ENCODE measurements around the gene RASL11B. TPM values are rescaled to one million over a fixed set of nuclear protein-coding genes. Genes with fewer than 3 reads are reported as not detected.
A peak's percentile ranks its signal among the peaks of the same experiment; 100 is the strongest.

Gene RASL11B
- total and polyA plus RNA-seq, 2 experiments from 2014 or later: 7.6 to 8.9 TPM

GRCh38 chr4:52840531-52841370 lies 21.4 kb upstream of the RASL11B start:
- no peaks in the 10 kb centered on the region for H4K20me1 ChIP-seq (ENCODE audit: insufficient read depth, poor library complexity, severe bottlenecking)
- no peaks in the 10 kb centered on the region for H3K27me3 ChIP-seq
- 60% methylated on average over 9 of the region's 9 CpGs for WGBS (ENCODE audit: low lambda C conversion rate, missing lambda C conversion rate)
- H3K4me3 ChIP-seq: no peak overlapping the region
- H2AFZ ChIP-seq: no peak overlapping the region
- H3K4me1 ChIP-seq (ENCODE audit: insufficient read depth): peaks cover 18% of the 10 kb centered on the region
- H3K9me3 ChIP-seq (ENCODE audit: low read depth): no peaks in the 10 kb centered on the region
- no peaks in the 10 kb centered on the region for H3K79me2 ChIP-seq
- no peak overlapping the region for H3K4me2 ChIP-seq
- H3K36me3 ChIP-seq (replicated peaks; ENCODE audit: insufficient read depth, low read depth): no peaks in the 10 kb centered on the region
- TF ChIP-seq EZH2 (IDR thresholded peaks at IDR 0.05; ENCODE audit: borderline replicate concordance): no peak
- TF ChIP-seq EZH2phosphoT487 (IDR thresholded peaks at IDR 0.05; ENCODE audit: low read depth, severe bottlenecking, unreplicated experiment): no peak
- TF ChIP-seq CTCF (IDR thresholded peaks at IDR 0.05; ENCODE audit: poor library complexity): no peak
- H3K27ac ChIP-seq: no peak overlapping the region
- no peak for DNase-seq (ENCODE audit: low spot score)
- H3K9me2 ChIP-seq (replicated peaks; ENCODE audit: insufficient read depth): no peaks in the 10 kb centered on the region

DNA sequence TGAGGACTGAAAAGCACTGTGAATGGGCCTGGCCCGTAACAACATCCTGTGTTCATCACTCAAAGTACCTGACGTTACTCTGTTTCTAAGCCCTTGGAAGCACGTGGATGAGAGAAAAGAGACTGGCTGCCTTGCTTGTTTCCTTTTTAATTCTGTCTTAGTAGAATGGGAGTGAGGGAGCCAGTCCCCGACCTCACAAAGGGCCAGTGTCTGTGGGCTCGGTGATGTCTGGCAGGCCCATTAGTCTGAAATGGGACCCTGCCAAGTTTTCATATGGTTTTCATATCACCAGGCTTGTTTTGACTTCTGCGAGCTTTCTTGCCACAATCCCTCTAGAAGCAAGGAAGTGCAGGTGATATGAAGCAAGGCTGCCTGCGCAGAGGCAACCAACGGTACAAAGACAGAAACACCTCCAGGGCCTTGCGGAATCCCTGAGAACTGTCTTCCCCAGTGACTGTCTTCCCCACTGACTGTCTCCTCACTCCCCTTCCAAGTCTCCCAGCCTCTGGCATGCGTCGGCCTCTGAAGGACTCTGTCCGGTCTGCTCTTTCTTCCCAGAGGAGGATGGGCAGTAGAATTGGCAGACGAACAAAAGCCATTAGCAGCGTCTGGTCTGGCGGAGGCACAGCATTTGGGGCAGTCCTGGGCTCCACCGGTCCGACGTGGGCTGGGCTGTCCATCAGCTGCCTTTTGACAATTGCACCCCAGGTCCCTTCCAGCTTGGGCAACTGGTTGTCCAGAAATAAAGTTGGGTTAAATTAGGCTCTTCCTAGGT lies 20.2 kb upstream of the RASL11B start:
- H3K27ac ChIP-seq: no peak overlapping the region
- peak overlapping the region; percentile 28 for H3K4me2 ChIP-seq
- no peak overlapping the region for H2AFZ ChIP-seq
- H3K9me3 ChIP-seq (ENCODE audit: low read depth): no peaks in the 10 kb centered on the region
- H4K20me1 ChIP-seq (ENCODE audit: insufficient read depth, poor library complexity, severe bottlenecking): no peaks in the 10 kb centered on the region
- no peak for DNase-seq (ENCODE audit: low spot score)
- H3K4me1 ChIP-seq (ENCODE audit: insufficient read depth): peaks cover 18% of the 10 kb centered on the region
- WGBS (ENCODE audit: low lambda C conversion rate, missing lambda C conversion rate): 64% methylated on average over 18 of the region's 18 CpGs
- TF ChIP-seq CTCF (IDR thresholded peaks at IDR 0.05; ENCODE audit: poor library complexity) (no peak), EZH2phosphoT487 (IDR thresholded peaks at IDR 0.05; ENCODE audit: low read depth, severe bottlenecking, unreplicated experiment) (no peak), EZH2 (IDR thresholded peaks at IDR 0.05; ENCODE audit: borderline replicate concordance) (no peak)
- no peaks in the 10 kb centered on the region for H3K79me2 ChIP-seq
- no peak overlapping the region for H3K4me3 ChIP-seq
- H3K27me3 ChIP-seq: no peaks in the 10 kb centered on the region
- H3K36me3 ChIP-seq (replicated peaks; ENCODE audit: insufficient read depth, low read depth): no peaks in the 10 kb centered on the region
- no peaks in the 10 kb centered on the region for H3K9me2 ChIP-seq (replicated peaks; ENCODE audit: insufficient read depth)

DNA sequence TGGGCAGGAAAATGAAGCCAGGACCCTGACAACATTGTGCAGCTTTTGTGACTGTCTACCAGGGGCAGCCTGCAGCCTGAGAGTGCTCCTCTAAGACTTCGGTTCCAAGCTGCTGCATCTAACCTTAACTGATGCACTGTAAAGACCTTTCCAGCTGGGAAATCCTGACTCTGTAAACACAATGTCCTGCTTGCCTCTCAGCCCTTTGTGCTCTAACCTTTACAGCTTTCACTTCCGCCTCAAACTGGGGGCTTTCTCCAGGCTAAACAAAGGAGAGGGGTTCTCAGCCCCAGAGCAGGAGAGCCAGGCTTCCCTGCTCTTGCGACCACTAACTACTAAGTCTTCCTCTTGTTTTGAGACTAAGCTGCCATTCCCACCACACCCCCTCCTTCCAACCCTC lies 19.3 kb upstream of the RASL11B start:
- H3K9me3 ChIP-seq (ENCODE audit: low read depth): no peaks in the 10 kb centered on the region
- no peak for DNase-seq (ENCODE audit: low spot score)
- H2AFZ ChIP-seq: no peak overlapping the region
- no peak overlapping the region for H3K27ac ChIP-seq
- H4K20me1 ChIP-seq (ENCODE audit: insufficient read depth, poor library complexity, severe bottlenecking): no peaks in the 10 kb centered on the region
- H3K4me3 ChIP-seq: no peak overlapping the region
- 64% methylated on average over 3 of the region's 3 CpGs for WGBS (ENCODE audit: low lambda C conversion rate, missing lambda C conversion rate)
- H3K36me3 ChIP-seq (replicated peaks; ENCODE audit: insufficient read depth, low read depth): no peaks in the 10 kb centered on the region
- H3K4me1 ChIP-seq (ENCODE audit: insufficient read depth): peaks cover 18% of the 10 kb centered on the region
- H3K9me2 ChIP-seq (replicated peaks; ENCODE audit: insufficient read depth): no peaks in the 10 kb centered on the region
- no peaks in the 10 kb centered on the region for H3K79me2 ChIP-seq
- TF ChIP-seq EZH2 (IDR thresholded peaks at IDR 0.05; ENCODE audit: borderline replicate concordance) (no peak), EZH2phosphoT487 (IDR thresholded peaks at IDR 0.05; ENCODE audit: low read depth, severe bottlenecking, unreplicated experiment) (no peak), CTCF (IDR thresholded peaks at IDR 0.05; ENCODE audit: poor library complexity) (no peak)
- no peaks in the 10 kb centered on the region for H3K27me3 ChIP-seq
- H3K4me2 ChIP-seq: no peak overlapping the region

All from hepatocyte (in vitro differentiated cells).